Measurements from ENCODE around the gene RALGAPA2. TPM values are rescaled to one million over a fixed set of nuclear protein-coding genes. Genes with fewer than 3 reads are reported as not detected.

The RALGAPA2 gene
- total RNA-seq, 1 experiment from 2014 or later, result 10.8 TPM

- ChIA-PET RAD21 (ENCODE audit: low non-redundant PET in 1 of 2, low total read pairs in 2 of 2, uncharacterized antibody in 2 of 2, unreplicated experiment in 2 of 2) (no interaction called here), POLR2A (no interaction called here), CTCF (no interaction called here)
- ATAC-seq, result no peak
- BruUV-seq (replicated peaks), result no TSS peak
- no peak for DNase-seq (ENCODE audit: low read depth, low spot score)
- no peaks in the 10 kb centered on the region for H4K20me1 ChIP-seq (ENCODE audit: insufficient read depth)
- no peaks in the 10 kb centered on the region for H3K9me3 ChIP-seq (ENCODE audit: control insufficient read depth in 1 of 2, insufficient read depth in 1 of 2, low read depth in 1 of 2, low read length in 2 of 2)
- intact Hi-C loops (cut with micrococcal nuclease), result no loop called here
- H3K79me2 ChIP-seq (ENCODE audit: insufficient read depth, low read length), result no peaks in the 10 kb centered on the region
- H3K27ac ChIP-seq (ENCODE audit: low read depth, low read length), result no peak overlapping the region
- H2AFZ ChIP-seq (ENCODE audit: low read depth, low read length, poor library complexity, severe bottlenecking), result no peak overlapping the region
- no peaks in the 10 kb centered on the region for H3K4me1 ChIP-seq (ENCODE audit: control insufficient read depth in 1 of 2, insufficient read depth in 2 of 2, low read length in 2 of 2)
- H3K9ac ChIP-seq (ENCODE audit: low read length), result no peak overlapping the region
- H3K4me2 ChIP-seq (ENCODE audit: low read length), result no peak overlapping the region
- H3K27me3 ChIP-seq (ENCODE audit: insufficient read depth, low read length), result no peaks in the 10 kb centered on the region
- no peak overlapping the region for H3K4me3 ChIP-seq (replicated peaks in 1 of 2; ENCODE audit: low read depth in 1 of 2, low read length in 2 of 2)
- H3K36me3 ChIP-seq (ENCODE audit: control insufficient read depth in 1 of 2, insufficient read depth in 2 of 2, low read length in 2 of 2), result no peaks in the 10 kb centered on the region
- no peaks in the 10 kb centered on the region for H3K9me2 ChIP-seq (ENCODE audit: insufficient read depth)
- TF ChIP-seq REST (IDR thresholded peaks at IDR 0.05; ENCODE audit: low read depth) (no peak), ZFX (IDR thresholded peaks at IDR 0.05) (no peak), POLR2A (IDR thresholded peaks at IDR 0.05; ENCODE audit: borderline replicate concordance, extremely low read depth, insufficient read depth, insufficient read length) (no peak), SP1 (IDR thresholded peaks at IDR 0.05; ENCODE audit: low read depth) (no peak), EZH2phosphoT487 (IDR thresholded peaks at IDR 0.05; ENCODE audit: borderline replicate concordance) (no peak), EGR1 (IDR thresholded peaks at IDR 0.05; ENCODE audit: low read depth) (no peak), CBX3 (IDR thresholded peaks at IDR 0.05; ENCODE audit: low read depth) (no peak)
Observed at GRCh38 chr20:20630551-20630950, 81.9 kb downstream of the RALGAPA2 start.

Measured in HCT116 (cell line).